Middle frontal gyrus (tissue), 1 donor: ENCODE data around the gene KMT2C.
"Not testable (repeated sequence)": the region's sequence is repeated elsewhere in the genome, so short reads cannot be mapped to it uniquely, and the experiment has no call there.

Source experiments
- DNase-seq: peaks from one replicate; pipeline ENCODE4 v3.0.0-alpha.2; 2015; ENCODE audit warnings: low spot score; ENCODE audit errors: extremely low spot score

KMT2C gene

GRCh38 chr7:152441810-152442209 lies 6.0 kb upstream of the KMT2C start:
- not testable (repeated sequence) for DNase-seq

GRCh38 chr7:152441168-152441567 lies 5.4 kb upstream of the KMT2C start:
- not testable (repeated sequence) for DNase-seq

DNA sequence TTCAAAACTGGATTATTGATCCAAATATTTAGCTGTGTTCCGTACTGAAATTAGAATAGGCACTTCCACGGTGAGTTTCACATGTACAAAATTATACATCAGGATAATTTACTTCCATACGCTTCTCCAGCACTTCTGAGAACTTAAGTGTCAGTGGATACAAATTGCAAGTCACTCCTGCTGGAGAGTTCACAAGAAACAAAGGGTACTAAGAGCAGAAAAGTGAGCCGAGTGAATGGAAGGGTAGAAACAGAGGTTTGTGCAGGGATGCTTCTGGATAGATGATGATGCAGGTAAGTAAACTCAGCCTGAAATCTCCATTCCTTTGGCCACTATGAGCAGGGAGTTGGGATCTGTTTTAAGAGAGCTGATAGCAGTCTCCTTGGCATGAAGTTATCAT lies 2.2 kb upstream of the KMT2C start:
- DNase-seq: not testable (repeated sequence)

DNA sequence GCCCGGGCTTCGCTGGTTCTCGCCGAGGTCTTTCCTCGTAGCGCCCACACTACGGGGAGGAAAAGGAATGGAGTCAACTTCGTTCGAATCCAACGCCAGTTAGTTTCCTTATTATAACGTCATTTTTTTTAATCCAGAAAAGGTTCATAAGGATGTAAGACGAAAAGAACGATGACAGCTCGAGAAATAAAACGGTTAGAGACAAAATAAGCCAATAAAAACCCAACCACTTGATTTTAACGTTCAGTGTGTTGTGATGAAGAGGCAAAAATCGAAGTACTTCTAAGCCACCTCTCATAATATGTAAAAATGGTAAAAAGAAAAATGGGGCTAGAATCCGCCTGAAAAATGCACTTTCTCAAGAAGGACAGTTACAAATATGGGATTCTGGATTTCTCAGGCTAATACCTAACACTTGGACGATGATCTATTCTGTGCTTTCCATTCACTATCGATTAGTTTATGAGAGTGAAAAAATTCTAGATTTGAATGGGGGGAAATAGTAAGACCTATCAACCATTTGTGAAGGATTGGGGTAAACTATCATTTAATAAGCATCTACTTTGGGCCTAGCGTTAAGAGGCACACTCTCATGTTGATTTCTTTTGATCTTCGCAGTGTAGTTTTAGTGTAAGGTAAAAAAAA lies 1.2 kb upstream of the KMT2C start:
- DNase-seq: not testable (repeated sequence)

- DNase-seq: peak; percentile 83
Observed at GRCh38 chr7:152436111-152436930, 518 bp upstream of the KMT2C start.

GRCh38 chr7:152434511-152435383 lies 1.1 kb downstream of the KMT2C start:
- DNase-seq: not testable (repeated sequence)

GRCh38 chr7:152433721-152434490 lies 1.9 kb downstream of the KMT2C start:
- not testable (repeated sequence) for DNase-seq

DNA sequence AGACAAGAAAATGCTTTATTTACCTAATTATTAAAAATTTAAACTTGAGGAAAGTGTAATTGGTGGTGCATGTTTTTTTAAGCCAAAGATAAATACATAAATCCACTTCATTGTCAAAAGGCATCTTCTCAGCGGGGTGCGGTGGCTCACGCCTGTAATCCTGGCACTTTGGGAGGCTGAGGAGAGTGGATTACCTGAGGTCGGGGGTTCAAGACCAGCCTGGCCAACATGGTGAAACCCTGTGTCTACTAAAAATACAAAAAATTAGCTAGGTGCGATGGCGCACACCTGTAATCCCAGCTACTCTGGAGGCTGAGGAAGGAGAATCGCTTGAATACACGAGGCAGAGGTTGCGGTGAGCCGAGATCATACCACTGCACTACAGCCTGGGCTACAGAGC lies 3.1 kb downstream of the KMT2C start:
- DNase-seq: not testable (repeated sequence)

DNA sequence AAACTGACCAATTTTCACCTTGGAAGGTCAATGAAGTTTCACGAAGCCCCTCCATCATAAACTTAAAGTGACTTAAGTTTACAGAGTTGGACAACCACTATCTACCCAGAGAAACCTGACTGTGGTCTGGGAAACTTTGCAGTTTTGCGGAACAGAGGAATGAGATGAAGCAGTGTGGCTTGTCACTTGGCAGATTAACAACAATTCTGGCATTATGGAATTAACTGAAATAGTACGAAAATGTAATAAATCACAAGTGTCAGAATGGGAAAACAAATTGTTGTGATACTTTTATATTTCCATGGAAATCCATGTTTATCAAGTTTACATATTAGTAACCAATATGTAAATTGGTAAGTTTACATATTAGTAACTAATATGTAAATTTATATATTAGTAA lies 4.9 kb downstream of the KMT2C start:
- no peak for DNase-seq

DNA sequence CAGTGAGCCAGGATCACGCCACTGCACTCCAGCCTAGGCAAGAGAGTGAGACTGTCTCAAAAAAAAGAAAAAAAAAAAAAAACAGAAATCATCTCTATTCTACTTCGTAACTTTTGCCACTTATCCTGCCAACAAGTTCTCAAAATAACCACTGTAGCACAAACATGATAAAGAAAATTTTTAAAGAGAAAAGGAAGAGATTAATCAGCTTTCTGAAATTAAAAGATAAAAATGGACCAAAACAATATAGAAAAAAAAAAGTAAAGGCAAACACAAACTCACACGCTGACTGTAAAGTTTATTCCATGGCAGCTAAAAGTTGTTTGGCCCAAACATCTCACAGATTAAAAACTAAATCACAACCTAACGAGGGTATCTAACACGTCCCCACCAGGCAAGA lies 5.7 kb downstream of the KMT2C start:
- not testable (repeated sequence) for DNase-seq

DNA sequence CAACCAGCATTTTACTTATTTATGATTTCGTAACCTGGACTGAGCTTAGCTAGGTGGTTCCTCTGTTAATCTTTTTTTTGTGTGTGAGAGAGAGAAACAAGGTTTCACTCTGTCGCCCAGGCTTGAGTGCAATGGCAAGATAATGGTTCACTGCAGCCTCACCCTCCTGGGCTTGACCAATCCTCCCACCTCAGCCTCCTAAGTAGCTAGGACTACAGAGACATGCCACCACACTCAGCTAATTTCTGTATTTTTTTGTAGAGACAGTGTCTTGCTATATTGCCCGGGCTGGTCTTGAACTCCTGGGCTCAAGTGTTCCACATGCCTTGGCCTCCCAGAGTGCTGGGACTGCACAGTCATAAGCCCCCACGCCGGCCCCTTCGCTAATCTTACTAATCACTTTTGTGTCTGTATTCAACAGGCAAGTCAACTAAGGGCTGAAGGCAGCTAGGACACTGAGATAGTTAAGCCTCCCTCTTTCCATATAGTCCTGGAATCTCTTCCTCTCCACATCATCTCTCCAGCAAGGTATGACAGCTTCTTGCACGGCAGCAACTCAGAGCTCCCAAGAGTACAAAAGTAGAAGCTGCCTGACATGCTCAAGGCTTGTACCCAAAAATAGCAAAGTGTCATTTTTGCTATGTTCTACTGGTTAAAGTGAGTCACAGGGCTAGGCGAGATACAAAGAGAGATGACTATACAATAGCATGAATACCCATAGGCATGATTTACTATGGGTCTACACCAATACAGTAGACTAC lies 11.3 kb downstream of the KMT2C start:
- DNase-seq: no peak

- DNase-seq: no peak
Observed at GRCh38 chr7:152423991-152424347, 11.8 kb downstream of the KMT2C start.

DNA sequence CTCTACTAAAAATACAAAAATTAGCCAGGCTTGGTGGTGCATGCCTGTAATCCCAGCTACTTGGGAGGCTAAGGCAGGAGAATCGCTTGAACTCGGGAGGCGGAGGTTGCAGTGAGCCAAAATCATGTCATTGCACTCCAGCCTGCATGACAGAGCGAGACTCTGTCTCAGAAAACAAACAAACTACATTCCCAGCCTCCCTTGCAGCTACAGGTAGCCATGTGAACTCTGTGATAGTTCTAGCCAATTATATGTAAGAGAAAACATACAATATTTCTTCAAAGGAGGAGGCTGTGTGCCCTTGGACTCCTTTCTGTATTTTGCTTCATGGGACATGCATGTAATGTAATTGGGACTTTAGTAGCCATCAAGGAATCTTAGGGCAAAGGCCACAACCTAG lies 12.6 kb downstream of the KMT2C start:
- not testable (repeated sequence) for DNase-seq

- DNase-seq: not testable (repeated sequence)
Observed at GRCh38 chr7:152420950-152421349, 14.9 kb downstream of the KMT2C start.

DNA sequence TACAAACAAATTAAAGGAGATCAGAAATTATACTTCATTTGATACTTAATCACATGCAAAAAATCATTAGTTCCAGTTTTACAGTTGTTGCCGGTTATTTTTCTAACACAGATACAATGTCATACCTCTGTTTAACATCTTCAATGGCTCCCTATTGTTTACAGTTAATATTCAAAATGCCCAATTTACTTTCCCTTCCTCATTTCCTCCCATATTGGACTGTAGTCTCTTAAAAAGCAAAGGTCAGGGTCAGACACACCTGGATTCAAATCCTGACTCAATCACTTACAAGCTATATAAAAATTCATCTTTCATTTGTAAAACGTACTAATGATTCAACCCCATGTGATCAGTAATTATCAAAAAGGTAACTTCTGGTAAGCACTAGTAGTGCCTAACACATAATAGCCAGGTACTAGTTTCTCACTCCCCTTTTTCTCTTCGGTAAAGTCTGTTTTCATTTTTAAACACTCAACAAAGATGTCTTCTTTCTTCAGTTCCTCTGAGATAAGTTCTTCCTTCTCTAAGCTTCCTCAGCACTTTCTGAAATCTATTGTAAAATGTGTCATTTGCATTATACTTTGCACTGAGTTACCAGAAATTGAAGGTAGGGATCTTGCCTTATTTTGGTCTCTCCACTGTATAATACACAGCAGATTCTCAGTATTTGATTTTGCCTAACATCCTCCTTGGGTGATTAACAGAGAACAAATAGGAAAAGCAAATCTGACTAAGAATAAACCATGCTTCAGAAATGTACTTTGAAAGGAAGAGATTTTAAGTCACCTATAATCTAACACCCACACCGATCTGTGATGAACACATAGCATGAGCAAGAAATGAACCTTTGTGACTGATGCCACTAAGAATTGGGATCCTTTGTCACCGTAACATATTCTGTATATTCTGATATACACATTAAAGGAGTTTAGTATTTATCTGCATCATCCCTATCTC lies 16.1 kb downstream of the KMT2C start:
- no peak for DNase-seq

- DNase-seq: no peak
Observed at GRCh38 chr7:152414779-152415178, 21.0 kb downstream of the KMT2C start.

GRCh38 chr7:152411389-152411788 lies 24.4 kb downstream of the KMT2C start:
- DNase-seq: no peak

- DNase-seq: no peak
Observed at GRCh38 chr7:152406491-152406890, 29.3 kb downstream of the KMT2C start.

DNA sequence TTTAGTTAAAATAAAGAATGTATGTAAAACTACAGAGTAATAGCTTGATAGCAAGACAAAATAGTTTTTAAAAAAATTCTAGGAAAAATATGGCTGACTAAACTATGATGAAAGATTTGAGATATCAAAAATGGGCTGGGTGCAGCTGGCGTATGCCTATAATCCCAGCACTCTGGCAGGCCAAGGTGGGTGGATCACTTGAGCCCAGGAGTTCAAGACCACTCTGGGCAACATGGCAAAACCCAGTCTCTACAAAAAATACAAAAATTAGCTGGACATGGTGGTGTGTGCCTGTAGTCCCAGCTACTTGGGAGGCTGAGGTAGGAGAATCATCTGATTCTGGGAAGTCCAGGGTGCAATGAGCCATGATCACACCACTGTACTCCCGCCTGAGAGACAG lies 29.8 kb downstream of the KMT2C start:
- not testable (repeated sequence) for DNase-seq
